Gastrocnemius medialis (tissue), 4 donors: Measurements from ENCODE around the gene PLA2G6. TPM values are rescaled to one million over a fixed set of nuclear protein-coding genes. Genes with fewer than 3 reads are reported as not detected.

Experiments used
- ATAC-seq, 2 donors: fragments of 150-250 bp; one replicate each; pipeline ENCODE4 v1.9.1; 2016
- DNase-seq, 2 donors: peaks; one replicate each; pipeline ENCODE4 v3.0.0-alpha.2; 2019
- H3K27ac ChIP-seq, 4 donors: fragments of 200-600 bp; sonication (generic); 1 replicate in 1 of 4; 2 replicates in 3 of 4; pipeline ENCODE4 v1.5.1; 2016 to 2018; ENCODE audit warnings: mild to moderate bottlenecking in 2 of 4, moderate library complexity in 1 of 4
- H3K27me3 ChIP-seq, 3 donors: fragments of 200-600 bp; sonication (generic) in 2 of 3; 1 replicate in 1 of 3; 2 replicates in 2 of 3; pipeline versions ENCODE4 v1.5.1 to v1.6.0; 2016 to 2019; ENCODE audit warnings: mild to moderate bottlenecking in 1 of 3, moderate library complexity in 1 of 3
- H3K36me3 ChIP-seq, 2 donors: fragments of 200-600 bp; sonication (generic) in 1 of 2; one replicate each; pipeline ENCODE4 v1.5.1; 2017 to 2018
- H3K4me1 ChIP-seq, 2 donors: fragments of 200-600 bp; sonication (generic) in 1 of 2; one replicate each; pipeline ENCODE4 v1.5.1; 2016 to 2017; ENCODE audit warnings: mild to moderate bottlenecking in 2 of 2
- H3K4me3 ChIP-seq, 4 donors: fragments of 200-600 bp; sonication (generic) in 3 of 4; 1 replicate in 1 of 4; 2 replicates in 3 of 4; pipeline ENCODE4 v1.5.1; 2016 to 2019; ENCODE audit warnings: mild to moderate bottlenecking in 2 of 4
- H3K9me3 ChIP-seq, 3 donors: fragments of 200-600 bp; sonication (generic) in 2 of 3; 1 replicate in 1 of 3; 2 replicates in 2 of 3; pipeline ENCODE4 v1.5.1; 2016 to 2019
- POLR2A ChIP-seq, 2 donors: fragments of 450-650 bp; IDR thresholded peaks; one replicate each; pipeline ENCODE4 v1.6.1; 2017; ENCODE audit warnings: antibody characterized with exemption in 2 of 2, mild to moderate bottlenecking in 2 of 2, moderate library complexity in 2 of 2
- in situ Hi-C, 4 donors: fragments of 200-750 bp; cut with MboI; loops; one replicate each; pipeline versions ENCODE4 v1.15.0 to v1.8.0; 2017; ENCODE audit warnings: low sequenced_read_pairs in 4 of 4
- intact Hi-C: fragments of 100-400 bp; cut with DNase I; formaldehyde crosslinking; loops from one replicate; pipeline ENCODE4 v1.15.1; 2023; ENCODE audit warnings: low total_unique reads
- total RNA-seq, 4 donors: library from RNA; depleted of rRNA; stranded (reverse); fragments of >200 nt; gene quantifications; one replicate each; pipeline versions ENCODE4 v1.1.0 to v1.2.3, GENCODE V29; 2016
- TF ChIP-seq, protein P1 (sequence below), 5 experiments: fragments of 450-650 bp in 3 of 5; fragments of 200-600 bp in 2 of 5; sonication (generic) in 2 of 5; IDR thresholded peaks in 4 of 5; conservative IDR thresholded peaks in 1 of 5; 1 replicate in 4 of 5; 2 replicates in 1 of 5; pipeline ENCODE4 v1.5.1; 2016 to 2019; ENCODE audit warnings: antibody characterized with exemption in 5 of 5, mild to moderate bottlenecking in 3 of 5, moderate library complexity in 3 of 5

The PLA2G6 gene
- total RNA-seq, 4 donors from 2014 or later: 9.1 to 19.5 (median 12.1) TPM

DNA sequence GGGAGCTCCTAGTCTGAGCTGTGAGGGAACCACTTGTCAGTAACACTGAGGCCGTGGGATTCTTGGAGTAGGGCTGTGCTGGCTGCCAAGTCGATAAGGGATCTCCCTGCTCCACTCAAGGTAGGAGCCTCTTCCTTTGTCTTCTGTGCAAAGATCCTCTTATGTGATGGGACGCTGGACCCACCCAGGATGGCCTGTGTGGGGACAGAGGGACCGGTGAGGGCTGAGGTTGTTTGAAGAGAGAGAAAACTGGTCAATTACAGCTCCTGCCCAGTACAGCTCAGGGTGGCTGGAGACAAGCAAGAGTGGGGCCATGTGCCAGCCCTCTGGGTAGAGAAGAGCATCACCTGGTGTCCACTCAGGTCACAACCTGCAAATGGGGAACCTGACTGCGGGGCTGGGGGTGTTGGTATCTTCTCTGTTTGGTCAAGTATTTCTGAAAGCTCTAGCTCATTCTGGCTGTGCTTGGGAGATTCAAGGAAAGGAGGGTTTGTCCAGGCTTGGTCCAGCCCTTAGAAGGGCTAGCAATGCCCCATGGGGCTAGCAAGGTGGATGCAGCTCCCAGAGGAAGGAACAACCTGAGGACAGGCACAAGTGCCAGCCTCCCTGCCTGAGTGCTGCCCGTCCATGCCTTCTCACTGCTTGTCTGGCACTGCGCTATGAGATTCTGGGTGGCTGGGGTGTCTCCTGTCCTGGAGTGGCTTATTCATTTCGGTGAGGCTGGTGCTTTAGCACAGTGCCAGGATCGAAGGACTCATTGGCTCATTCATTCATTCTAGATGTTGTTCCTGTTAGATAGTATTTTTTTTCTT lies 43.5 kb downstream of the PLA2G6 start:
- no peak overlapping the region for H3K27ac ChIP-seq
- in situ Hi-C loops (no loop called here), intact Hi-C loops (no loop called here)
- TF ChIP-seq, protein P1, sequence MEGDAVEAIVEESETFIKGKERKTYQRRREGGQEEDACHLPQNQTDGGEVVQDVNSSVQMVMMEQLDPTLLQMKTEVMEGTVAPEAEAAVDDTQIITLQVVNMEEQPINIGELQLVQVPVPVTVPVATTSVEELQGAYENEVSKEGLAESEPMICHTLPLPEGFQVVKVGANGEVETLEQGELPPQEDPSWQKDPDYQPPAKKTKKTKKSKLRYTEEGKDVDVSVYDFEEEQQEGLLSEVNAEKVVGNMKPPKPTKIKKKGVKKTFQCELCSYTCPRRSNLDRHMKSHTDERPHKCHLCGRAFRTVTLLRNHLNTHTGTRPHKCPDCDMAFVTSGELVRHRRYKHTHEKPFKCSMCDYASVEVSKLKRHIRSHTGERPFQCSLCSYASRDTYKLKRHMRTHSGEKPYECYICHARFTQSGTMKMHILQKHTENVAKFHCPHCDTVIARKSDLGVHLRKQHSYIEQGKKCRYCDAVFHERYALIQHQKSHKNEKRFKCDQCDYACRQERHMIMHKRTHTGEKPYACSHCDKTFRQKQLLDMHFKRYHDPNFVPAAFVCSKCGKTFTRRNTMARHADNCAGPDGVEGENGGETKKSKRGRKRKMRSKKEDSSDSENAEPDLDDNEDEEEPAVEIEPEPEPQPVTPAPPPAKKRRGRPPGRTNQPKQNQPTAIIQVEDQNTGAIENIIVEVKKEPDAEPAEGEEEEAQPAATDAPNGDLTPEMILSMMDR (IDR thresholded peaks at IDR 0.05 in 4 of 5, conservative IDR thresholded peaks at IDR 0.05 in 1 of 5): no peak
- no peak for TF ChIP-seq POLR2A (IDR thresholded peaks at IDR 0.05)
- H3K4me3 ChIP-seq: no peak overlapping the region
- H3K4me1 ChIP-seq: no peaks in the 10 kb centered on the region
- peaks cover 0 to 4% of the 10 kb centered on the region in 2 donors for H3K36me3 ChIP-seq
- H3K9me3 ChIP-seq: no peaks in the 10 kb centered on the region
- H3K27me3 ChIP-seq: no peaks in the 10 kb centered on the region
- DNase-seq (no peak), ATAC-seq (no peak)

DNA sequence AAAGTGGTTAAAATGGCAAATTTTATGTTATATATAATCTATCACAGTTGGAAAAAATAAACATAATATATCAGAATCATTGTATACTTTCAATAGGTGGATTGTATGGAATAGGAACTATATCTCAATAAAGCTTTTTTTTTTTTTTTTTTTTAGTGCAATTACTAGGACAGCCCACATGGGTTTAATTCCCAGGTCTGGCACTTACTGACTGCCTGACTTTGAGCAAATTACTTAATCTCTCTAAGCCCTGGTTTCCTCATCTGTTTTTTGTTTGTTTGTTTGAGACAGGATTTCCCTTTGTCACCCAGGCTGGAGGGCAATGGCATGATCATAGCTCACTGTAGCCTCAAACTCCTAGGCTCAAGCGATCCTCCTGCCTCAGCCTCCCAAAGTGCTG lies 45.0 kb downstream of the PLA2G6 start:
- no peak overlapping the region for H3K27ac ChIP-seq
- DNase-seq (no peak), ATAC-seq (no peak)
- no peaks in the 10 kb centered on the region for H3K9me3 ChIP-seq
- TF ChIP-seq, protein P1 (IDR thresholded peaks at IDR 0.05 in 4 of 5, conservative IDR thresholded peaks at IDR 0.05 in 1 of 5): no peak
- TF ChIP-seq POLR2A (IDR thresholded peaks at IDR 0.05): no peak
- in situ Hi-C loops (no loop called here), intact Hi-C loops (no loop called here)
- H3K4me3 ChIP-seq: no peak overlapping the region
- H3K27me3 ChIP-seq: no peaks in the 10 kb centered on the region
- H3K4me1 ChIP-seq: no peaks in the 10 kb centered on the region
- H3K36me3 ChIP-seq: peaks cover 0 to 19% of the 10 kb centered on the region in 2 donors

DNA sequence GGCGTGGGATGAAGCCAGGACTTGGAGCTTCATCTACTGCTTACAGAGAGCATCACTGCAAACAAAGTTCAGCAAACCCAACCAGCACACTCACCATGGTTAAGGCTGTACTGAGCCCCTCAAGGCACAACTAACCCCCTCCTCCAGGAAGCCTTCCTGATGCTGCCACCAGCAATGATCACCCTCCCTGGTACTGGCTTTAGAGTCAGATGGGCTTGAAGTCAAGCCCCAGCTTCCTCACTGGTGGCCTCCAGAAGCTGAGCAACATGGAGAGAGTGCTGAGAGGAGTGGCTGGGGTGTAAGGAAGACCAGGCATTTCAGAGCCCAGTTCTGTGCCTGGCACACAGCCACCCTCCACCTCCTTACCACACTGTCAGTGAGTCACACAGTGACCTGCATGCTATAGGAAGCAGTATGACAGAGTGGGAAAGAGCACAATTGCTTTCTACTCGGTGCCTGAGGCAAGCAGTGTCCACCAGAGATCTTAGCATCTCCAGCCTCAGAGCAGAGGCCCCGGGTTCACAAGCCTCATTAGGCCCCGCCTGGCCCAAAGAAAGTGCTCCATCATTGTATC lies 46.4 kb downstream of the PLA2G6 start:
- DNase-seq: no peak
- no peak for TF ChIP-seq POLR2A (IDR thresholded peaks at IDR 0.05)
- TF ChIP-seq, protein P1 (IDR thresholded peaks at IDR 0.05 in 4 of 5, conservative IDR thresholded peaks at IDR 0.05 in 1 of 5): no peak
- no peak overlapping the region for H3K27ac ChIP-seq
- in situ Hi-C loops: no loop called here
- H3K4me3 ChIP-seq: no peak overlapping the region
- H3K27me3 ChIP-seq: no peaks in the 10 kb centered on the region
- peak in 1 of 2 donors; percentile 24 for ATAC-seq
- H3K9me3 ChIP-seq: no peaks in the 10 kb centered on the region
- H3K36me3 ChIP-seq: peaks cover 0 to 24% of the 10 kb centered on the region in 2 donors
- intact Hi-C loops: no loop called here
- no peaks in the 10 kb centered on the region for H3K4me1 ChIP-seq

DNA sequence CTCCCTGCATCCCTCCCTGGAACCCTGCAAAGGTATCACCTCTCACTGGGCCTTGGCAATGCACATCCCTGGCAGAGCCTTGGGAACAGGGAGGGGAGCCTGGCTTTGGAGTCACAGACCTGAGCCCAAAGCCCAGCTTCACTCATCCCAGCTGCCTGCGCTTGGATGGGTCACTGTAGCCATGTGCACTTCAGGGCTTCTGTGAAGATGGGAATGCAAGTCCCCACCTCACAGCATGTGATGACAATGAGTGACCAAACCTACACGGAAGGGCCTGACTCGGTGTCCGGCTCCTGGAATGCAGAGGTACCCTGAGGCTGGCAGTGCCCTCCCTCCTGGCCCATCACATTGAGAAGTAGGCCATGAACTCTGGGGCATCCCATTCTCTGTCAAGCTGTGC lies 48.3 kb downstream of the PLA2G6 start:
- H3K4me3 ChIP-seq: no peak overlapping the region
- H3K9me3 ChIP-seq: no peaks in the 10 kb centered on the region
- no peaks in the 10 kb centered on the region for H3K4me1 ChIP-seq
- H3K27me3 ChIP-seq: no peaks in the 10 kb centered on the region
- DNase-seq: no peak
- TF ChIP-seq, protein P1 (IDR thresholded peaks at IDR 0.05 in 4 of 5, conservative IDR thresholded peaks at IDR 0.05 in 1 of 5): no peak
- TF ChIP-seq POLR2A (IDR thresholded peaks at IDR 0.05): no peak
- in situ Hi-C loops: no loop called here
- no peak for ATAC-seq
- intact Hi-C loops: no loop called here
- H3K36me3 ChIP-seq: peaks cover 0 to 27% of the 10 kb centered on the region in 2 donors
- no peak overlapping the region for H3K27ac ChIP-seq
